GM03348 (cell line): ENCODE results near the gene HAPLN3.

ENCODE experiments used
- DNase-seq: peaks from one replicate; pipeline ENCODE4 v3.0.0; 2012; ENCODE audit warnings: low spot score

HAPLN3 gene

DNA sequence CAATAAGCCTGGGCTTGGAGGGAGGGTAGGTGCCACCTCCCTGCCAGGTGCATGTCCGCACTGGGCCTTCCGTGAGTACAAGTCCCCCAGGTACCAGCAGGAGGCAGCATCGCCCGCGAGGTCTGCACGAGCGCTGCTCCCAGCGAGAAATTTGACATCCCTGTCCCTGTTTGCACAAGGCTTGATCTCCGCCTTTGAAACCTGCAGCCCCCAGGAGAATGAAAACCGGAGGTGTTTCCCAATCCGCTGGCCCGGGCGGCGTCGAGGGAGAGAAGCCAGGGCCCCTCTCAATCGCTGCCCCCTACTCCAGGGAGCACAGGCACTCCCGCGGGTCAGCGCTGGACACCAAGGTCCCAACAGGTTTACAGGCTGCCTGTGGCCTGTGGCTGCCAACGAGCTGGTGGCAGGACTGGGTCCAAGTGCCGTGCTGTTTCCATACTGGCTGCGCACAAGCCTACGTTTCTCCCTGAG is 961 bp downstream of the HAPLN3 start:
- DNase-seq: no peak

GRCh38 chr15:88891540-88892254 is 3.6 kb downstream of the HAPLN3 start:
- DNase-seq: no peak

- no peak for DNase-seq
Observed at GRCh38 chr15:88890495-88890894, 4.8 kb downstream of the HAPLN3 start.

DNA sequence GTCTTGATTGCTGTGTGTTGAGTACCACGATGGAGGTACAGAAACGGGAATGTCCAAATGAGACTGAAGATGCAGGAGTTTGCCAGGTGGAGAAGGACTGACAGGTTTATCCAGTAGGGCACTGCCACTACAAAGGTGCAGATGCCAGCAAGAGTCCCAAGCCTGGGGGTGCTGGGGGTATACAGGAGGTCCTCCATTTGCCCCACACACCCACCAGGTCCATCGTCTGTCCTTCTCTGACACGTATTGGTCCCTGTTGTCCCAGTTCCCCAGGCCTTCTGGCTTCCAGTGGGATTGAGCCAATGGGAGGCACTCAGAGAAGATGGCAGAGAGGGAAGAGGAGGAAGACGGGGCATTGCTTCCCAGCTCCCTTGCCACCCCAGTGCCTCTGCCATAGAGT is 6.6 kb downstream of the HAPLN3 start:
- no peak for DNase-seq

- DNase-seq: no peak
Observed at GRCh38 chr15:88887068-88887580, 8.2 kb downstream of the HAPLN3 start.

DNA sequence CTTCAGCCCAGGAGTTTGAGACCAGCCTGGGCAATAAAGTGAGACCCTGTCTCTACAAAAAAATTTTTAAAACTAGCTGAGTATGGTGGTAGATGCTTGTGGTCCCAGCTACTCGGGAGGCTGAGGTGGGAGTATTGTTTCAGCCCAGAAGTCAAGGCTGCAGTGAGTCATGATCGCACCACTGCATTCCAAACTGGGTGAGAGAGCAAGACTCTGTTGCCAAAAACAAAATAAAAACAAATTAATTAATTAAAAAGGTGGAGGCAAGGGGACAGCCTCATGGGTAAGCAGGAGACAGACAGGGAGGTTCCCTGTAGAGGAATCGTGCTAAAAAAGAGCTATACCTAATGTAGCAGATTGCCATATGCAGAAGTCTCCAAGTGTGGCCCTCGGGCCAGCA is 12.6 kb downstream of the HAPLN3 start:
- DNase-seq: no peak

- no peak for DNase-seq
Observed at GRCh38 chr15:88881775-88882174, 13.6 kb downstream of the HAPLN3 start.

DNA sequence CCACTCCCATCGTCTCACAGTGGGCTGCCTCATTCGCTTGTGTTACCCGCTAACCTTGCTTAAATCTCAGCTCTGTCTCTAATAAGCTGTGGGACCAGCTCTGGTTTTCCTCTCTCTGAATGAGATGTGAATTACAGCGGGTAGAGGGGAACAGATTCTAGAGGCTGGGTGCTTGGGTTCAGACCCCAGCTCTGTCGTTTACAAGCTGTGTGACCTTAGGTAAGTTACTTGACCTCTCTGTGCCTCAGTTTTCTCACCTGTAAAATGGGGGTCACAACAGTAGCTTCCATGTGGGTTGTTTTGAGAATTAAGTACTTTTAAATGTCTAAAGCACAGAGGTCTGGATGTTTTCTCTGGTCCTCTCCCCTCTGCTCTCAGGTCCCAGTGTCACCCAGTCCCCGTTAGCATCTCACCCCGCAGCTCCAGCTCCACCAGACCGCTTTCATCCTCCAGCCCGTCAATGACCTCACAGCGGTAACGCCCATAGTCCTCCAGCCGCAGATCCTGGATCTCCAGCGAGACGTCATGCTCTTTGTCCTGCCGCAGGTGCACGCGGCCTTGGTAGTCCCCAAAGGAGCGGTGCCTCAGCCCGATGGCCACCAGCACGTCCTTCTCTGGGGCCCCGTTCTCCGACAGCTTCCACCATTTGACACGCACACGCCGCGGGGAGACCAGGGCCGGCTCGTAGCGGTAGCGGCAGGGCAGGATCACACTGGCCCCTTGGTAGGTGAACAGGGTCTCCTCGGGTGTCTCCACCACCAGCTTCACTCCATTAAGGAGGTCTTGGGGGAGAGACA is 14.2 kb downstream of the HAPLN3 start:
- no peak for DNase-seq

DNA sequence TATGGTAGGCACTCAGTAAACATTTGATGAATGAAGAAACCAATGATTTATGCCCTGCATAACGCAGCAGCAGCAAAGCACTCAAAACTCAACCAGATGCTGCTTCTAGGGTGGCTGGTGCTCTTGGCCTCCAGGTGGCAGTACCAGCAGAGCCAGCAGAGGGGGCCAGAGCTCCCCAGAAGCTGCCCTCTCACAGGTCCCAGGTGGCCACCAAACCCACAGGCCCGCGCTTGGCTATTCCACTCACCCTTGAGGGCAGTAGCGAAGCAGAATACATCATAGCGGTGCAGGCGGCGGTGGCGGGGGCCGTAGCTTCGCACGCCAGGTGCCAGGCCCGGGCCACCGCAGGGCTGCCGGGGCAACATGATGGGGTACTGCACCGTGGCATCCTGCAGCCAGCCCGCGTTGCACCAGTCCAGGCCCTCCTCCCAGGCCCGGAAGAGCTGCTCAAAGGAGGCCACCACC is 16.6 kb downstream of the HAPLN3 start:
- peak; percentile 86 for DNase-seq

DNA sequence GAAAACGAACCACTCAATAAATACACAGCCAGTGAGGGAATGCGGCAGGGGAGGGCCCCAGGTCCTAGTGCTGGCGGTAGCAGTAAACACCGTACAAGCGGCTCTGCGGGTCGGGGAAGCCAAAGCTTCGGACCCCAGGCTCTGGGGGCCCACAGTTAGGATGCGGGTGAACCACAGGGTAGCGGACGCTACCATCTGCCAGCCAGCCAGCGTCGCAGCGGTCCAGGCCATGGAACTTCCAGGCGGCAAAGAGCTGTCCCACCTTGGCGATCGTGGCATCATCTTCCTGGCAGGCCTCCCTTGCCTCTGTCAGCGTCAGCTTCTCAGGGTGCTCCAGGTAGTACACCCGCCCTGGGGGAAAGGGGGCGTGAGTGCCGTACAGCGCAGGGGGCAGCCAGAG is 17.4 kb downstream of the HAPLN3 start:
- DNase-seq: no peak

DNA sequence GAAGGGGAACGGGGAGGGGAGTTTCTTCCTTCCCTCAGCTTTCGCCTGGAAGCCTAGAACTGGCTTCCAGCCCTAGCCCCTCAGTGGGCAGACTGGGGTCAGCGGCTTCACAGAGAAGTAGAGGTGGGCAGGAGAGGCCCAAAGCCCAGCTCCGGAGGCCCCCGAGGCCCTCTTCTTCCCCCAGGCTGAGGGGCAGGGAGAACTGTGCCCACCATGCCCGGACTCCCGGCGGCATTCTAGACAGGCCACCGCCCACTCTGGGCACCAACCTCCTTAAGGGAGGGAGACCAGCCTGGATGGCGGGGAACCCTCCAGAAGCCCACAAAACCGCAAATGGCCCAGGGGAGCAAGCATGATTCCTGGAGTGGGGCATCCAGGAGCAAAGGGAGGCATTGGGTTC is 17.9 kb downstream of the HAPLN3 start:
- DNase-seq: no peak

- DNase-seq: no peak
Observed at GRCh38 chr15:88876573-88876972, 18.8 kb downstream of the HAPLN3 start.

- DNase-seq: no peak
Observed at GRCh38 chr15:88874684-88875083, 20.7 kb downstream of the HAPLN3 start.

DNA sequence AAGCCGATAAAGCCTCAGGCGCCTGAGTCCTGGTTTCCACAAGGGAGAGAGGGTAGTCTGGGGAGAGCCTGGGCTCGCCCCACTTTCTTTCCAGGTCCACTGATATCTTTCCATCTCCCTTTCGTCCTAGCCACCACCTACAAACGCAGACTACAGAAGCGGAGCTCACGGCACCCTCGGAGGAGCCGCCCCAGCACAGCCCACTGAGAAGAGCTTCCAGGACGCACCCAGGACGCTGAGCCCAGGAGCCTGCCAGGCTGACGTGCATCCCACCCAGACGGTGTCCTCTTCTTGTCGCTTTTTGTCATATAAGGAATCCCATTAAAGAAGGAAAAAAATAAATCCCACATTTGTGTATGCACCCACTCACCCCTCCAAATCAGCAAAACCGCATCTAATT is 21.1 kb downstream of the HAPLN3 start:
- no peak for DNase-seq

DNA sequence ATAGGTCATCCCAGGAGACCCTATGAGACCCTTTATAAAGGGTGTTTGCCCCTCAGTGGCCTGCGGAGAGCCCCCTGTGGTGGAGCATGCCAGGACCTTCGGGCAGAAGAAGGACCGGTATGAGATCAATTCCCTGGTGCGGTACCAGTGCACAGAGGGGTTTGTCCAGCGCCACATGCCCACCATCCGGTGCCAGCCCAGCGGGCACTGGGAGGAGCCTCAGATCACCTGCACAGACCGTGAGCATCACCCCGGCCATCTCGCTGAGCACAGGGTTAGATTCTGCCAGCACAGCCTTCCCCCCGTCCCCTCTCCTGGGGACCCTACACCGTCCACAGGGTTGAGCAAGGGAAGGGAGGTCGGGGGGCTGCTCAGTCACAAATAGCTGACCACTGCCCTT is 21.6 kb downstream of the HAPLN3 start:
- no peak for DNase-seq

GRCh38 chr15:88872706-88873105 is 22.6 kb downstream of the HAPLN3 start:
- DNase-seq: no peak

- no peak for DNase-seq
Observed at GRCh38 chr15:88872106-88872505, 23.2 kb downstream of the HAPLN3 start.

DNA sequence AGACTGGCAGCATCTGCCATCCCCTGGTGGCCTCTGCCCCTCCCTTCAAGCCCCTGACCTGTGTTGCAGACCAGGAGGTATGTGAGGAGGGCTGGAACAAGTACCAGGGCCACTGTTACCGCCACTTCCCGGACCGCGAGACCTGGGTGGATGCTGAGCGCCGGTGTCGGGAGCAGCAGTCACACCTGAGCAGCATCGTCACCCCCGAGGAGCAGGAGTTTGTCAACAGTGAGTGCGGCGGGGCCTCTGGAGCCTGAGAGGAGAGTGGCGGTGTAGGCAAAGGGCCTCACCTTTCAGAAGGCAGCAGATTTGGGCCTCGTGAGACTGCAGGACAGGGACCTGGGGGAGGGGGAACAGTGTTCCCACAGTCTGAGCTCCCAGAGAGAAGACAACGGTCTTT is 24.0 kb downstream of the HAPLN3 start:
- DNase-seq: no peak

DNA sequence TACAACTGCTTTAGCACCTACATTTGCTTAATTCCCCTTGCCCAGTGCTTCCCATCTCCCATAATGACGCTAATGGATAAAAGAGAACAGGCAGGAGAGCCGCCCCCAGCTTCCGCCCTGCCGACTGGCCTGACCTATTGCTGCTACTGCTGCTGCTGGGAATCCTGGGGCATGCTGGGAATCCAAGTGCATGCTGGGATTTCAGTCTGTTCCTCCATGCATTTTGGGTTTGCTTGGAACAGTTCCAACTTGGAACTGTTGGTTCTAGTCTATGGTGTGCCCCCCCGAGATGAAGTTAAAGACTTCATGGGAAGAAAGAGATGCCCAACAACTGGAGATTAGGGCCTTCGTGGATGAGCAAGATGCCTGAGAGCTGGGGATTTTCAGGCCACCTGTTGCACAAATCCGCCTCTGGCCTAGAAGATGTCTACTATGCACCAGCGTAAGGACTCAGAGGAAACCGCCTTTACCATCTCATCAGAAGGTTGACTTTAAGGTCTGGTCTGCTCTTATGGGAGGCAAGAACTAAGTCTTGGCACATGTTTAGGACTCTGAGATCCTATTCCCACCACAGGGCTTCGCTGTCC is 29.0 kb downstream of the HAPLN3 start:
- DNase-seq: no peak

DNA sequence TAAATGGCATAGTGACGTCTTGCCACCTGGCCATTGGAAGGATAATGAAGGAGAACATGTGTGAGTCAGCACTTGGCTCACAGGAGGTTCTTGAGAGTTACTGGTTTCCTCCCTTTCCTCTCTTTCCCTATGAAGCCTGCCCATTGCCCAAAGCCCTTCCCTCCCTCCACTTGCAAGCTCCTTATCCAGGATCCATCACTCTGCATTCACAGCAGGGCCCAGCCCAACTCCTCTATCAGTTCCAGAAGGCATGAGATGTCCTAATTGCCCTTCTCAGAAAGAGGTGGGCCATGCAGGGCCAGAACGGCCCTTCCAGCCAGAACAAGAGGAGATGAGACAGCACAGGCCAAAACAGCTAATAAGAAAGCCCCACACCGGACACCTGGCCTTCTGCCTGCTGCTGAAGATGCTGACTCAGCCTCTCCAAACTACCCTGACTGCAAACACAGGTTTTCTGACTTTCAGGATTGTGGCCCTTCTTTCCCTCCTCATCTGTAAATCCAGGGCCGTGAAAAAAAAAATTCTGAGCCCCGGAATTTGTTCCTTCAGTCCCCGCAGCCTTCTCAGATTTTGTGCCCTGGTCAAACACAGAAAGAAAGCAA is 29.7 kb downstream of the HAPLN3 start:
- no peak for DNase-seq

DNA sequence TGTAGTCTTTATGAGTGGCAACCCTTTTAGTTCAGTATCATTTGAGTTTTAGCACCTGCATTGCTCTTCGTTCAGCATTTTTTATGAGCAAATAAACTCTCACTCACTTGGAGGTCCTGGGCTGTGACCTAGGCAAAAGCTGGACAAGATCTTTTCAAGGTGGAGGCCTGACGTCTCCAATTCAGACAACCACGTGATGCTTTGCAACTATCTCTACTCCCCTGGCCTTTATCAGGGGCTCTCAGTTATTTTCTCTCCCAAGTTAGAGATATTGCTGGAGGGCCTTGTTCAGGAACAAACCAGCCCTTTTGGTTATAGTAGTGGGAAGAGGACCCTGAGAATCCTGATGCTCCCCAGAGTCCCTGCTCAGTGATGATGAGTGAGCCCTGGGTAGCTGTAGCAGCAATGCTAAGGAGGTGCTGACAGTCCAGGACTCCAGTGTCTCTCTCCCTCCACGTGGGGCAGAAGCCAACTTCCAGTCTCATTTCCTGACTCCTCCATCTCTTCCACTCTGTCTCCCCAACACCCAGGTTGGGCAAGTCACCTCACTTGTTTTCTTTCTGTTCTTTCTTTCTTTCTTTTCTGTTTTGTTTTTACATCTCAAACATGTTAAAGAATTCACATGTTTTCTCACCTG is 30.4 kb downstream of the HAPLN3 start:
- no peak for DNase-seq

DNA sequence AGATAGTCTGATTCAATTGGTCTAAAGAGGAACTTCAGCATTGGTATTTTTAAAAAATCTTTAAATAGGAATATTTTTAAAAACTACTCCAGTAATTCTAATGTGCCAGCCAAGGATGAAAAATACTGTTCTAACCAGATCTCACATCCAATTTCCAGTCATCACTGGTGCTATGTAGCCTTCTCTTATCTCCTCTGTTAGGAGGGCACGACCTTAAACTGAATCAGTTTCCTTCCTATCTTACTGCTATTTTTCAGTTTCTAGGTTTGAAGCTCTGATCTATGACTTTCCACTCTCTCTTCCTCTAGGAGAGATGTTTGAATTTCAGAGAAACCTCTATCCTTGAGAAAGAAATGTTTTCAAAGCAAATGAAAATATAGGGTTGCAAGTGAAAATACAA is 31.9 kb downstream of the HAPLN3 start:
- DNase-seq: no peak
